K562 treated with DMSO at 1 percent for 4 hours (cell line): Measurements from ENCODE around the gene BID. TPM values are rescaled to one million over a fixed set of nuclear protein-coding genes. Genes with fewer than 3 reads are reported as not detected.

ENCODE experiments used
- total RNA-seq: library from RNA; unstranded; fragments of 300-600 nt; gene quantifications from 2 replicates; pipeline ENCODE4 v1.2.3, GENCODE V29; 2022; ENCODE audit not compliant: insufficient read depth

BID gene
- 51.5 and 82.7 TPM in 2 replicates for total RNA-seq

DNA sequence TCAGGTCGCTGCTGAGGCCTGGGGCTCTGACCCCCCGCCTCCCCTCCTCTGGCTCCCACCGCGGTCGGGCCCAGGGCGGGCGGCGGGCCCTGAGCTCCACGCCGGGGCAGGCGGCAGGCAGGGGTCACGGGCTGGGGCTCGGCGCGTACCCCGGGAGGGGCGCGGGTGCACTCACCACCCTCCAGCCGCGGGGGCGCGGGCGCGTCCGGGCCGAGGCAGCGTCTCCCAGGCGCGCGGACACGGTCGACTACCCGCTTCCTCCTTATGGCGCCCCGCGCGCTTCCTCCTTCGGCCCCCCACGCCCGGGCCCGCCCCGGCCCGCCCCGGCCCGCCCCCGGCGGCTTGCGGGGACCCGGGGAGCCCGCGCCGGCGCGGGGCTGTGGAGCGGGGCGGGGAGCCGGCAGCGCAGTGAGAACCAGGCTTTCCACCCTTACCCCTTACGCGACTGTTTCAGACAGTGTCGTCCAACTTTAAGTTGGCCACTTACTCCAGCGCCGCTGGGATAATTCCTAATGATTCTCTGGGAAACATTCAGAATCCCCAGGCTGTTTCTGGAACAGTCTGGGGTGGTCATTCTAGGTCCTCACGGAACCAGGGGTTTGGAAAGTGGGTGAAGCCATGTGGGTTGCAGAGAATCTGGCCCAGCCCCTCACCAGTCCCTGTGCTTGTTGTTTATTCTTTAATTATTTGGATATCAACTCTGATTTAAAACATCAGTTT lies at the start of gene BID:
Gene BID (minus strand): TSS at position 264 of the 720 bp plus-strand sequence. CDS start 24,353 bp downstream, outside the sequence.

Other genes starting within 250 kb of the BID start
- gene SLC25A18, start 211.0 kb downstream of the BID start, total RNA-seq: 0.55 and 0.58 TPM in 2 replicates
- 259 and 285 TPM in 2 replicates for gene ATP6V1E1, start 145.7 kb downstream of the BID start, total RNA-seq
- 38.2 and 39.5 TPM in 2 replicates for gene BCL2L13, start 135.7 kb downstream of the BID start, total RNA-seq